ENCODE data around the gene CRISPLD2. TPM values are rescaled to one million over a fixed set of nuclear protein-coding genes. Genes with fewer than 3 reads are reported as not detected.

The CRISPLD2 gene
- total and polyA plus RNA-seq, 7 experiments from 2014 or later: 0.38 to 14.4 (median 0.82) TPM

DNA sequence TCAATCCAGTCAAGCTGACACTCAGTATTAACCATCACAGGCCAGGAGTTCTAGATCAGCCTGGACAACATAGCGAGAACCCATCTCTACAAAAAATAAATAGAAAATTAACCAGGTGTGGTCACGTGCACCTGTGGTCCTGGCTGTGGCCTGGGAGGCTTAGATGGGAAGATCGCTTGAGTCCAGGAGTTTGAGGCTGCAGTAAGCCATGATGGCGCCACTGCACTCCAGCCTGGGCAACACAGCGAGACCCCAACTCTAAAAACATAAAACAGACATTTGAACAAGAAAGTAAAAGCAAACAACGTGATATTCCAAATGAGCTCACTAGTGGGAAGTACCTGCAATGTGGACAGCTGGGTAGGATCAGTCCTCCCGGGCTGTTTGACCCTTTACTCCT, 41.9 kb downstream of the CRISPLD2 start:
- no peak for DNase-seq
- ATAC-seq: no peak
- H3K36me3 Mint-ChIP-seq: peaks cover 0 to 20% (median 0%) of the 10 kb centered on the region in 5 donors
- H3K4me1 Mint-ChIP-seq: no peaks in the 10 kb centered on the region
- POLR2A ChIA-PET: no interaction called here
- Histone ChIP-seq H3K4me1 (ENCODE audit: control insufficient read depth in 2 of 2, insufficient read depth in 2 of 2, low read length in 2 of 2) (no peaks in the 10 kb centered on the region), H3K36me3 (ENCODE audit: control insufficient read depth in 2 of 3, insufficient read depth in 3 of 3, low read length in 3 of 3) (no peaks in the 10 kb centered on the region), H3K9me3 (ENCODE audit: control insufficient read depth in 2 of 3, low read length in 3 of 3) (peaks cover 0 to 8% (median 0%) of the 10 kb centered on the region in 3 experiments), H3K27me3 (ENCODE audit: control insufficient read depth in 2 of 2, insufficient read depth in 2 of 2, low read length in 2 of 2) (no peaks in the 10 kb centered on the region), H3K27ac (ENCODE audit: low read depth, low read length) (no peak overlapping the region), H3K4me3 (ENCODE audit: low read length) (no peak overlapping the region)
- H3K4me3 Mint-ChIP-seq: no peak overlapping the region
- intact Hi-C loops (cut with micrococcal nuclease): no loop called here
- peaks cover 6 to 24% (median 12%) of the 10 kb centered on the region in 11 donors for H3K9me3 Mint-ChIP-seq
- CTCF ChIA-PET: no interaction called here
- no peak overlapping the region for H3K27ac Mint-ChIP-seq
- H3K27me3 Mint-ChIP-seq: peaks cover 0 to 4% (median 0%) of the 10 kb centered on the region in 5 donors

DNA sequence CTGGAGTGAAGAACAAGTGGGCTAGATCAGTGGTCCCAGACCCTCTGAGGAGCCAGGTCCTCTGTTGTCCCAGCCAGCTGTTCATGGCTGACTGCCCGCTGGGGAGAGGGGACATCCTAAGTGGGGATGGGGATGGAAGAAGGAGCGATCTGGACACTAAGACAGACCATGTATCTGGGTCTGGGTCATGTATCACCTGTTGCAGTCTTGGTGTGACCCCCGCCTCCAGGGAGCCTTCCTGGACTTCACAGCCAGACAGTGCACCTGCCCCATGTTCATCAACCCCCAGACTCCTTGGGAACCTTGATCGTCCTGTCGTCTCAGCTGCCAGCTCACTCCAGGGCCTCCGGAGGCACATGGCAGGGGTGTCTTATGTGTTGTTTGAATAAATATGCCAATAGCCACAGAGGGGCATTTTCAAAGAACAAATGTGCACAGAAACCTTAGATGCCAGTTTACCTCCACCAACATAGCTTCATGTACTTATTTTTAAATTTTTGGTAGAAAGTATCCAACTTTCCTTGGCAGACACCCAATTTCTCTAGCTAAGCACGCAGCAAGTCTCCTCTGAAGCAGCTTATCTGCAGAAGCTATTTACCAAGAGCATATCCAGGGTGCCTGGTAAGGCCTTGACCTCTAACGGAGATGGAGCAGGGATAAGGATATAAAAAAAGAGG, 43.2 kb downstream of the CRISPLD2 start:
- no peaks in the 10 kb centered on the region for H3K4me1 ChIP-seq (ENCODE audit: control insufficient read depth in 2 of 2, insufficient read depth in 2 of 2, low read length in 2 of 2)
- CTCF ChIA-PET: no interaction called here
- Mint-ChIP-seq H3K4me1 (no peaks in the 10 kb centered on the region), H3K4me3 (no peak overlapping the region), H3K27me3 (peaks cover 0 to 7% (median 0%) of the 10 kb centered on the region in 5 donors), H3K27ac (peak overlapping the region in 1 of 9 donors; percentile 30), H3K36me3 (peaks cover 0 to 18% (median 0%) of the 10 kb centered on the region in 5 donors), H3K9me3 (peaks cover 6 to 24% (median 11%) of the 10 kb centered on the region in 11 donors)
- H3K9me3 ChIP-seq (ENCODE audit: control insufficient read depth in 2 of 3, low read length in 3 of 3): peaks cover 0 to 8% (median 0%) of the 10 kb centered on the region in 3 experiments
- H3K27me3 ChIP-seq (ENCODE audit: control insufficient read depth in 2 of 2, insufficient read depth in 2 of 2, low read length in 2 of 2): no peaks in the 10 kb centered on the region
- H3K4me3 ChIP-seq (ENCODE audit: low read length): no peak overlapping the region
- DNase-seq (no peak), ATAC-seq (no peak)
- POLR2A ChIA-PET: no interaction called here
- H3K36me3 ChIP-seq (ENCODE audit: control insufficient read depth in 2 of 3, insufficient read depth in 3 of 3, low read length in 3 of 3): no peaks in the 10 kb centered on the region
- no peak overlapping the region for H3K27ac ChIP-seq (ENCODE audit: low read depth, low read length)
- intact Hi-C loops (cut with micrococcal nuclease): no loop called here

DNA sequence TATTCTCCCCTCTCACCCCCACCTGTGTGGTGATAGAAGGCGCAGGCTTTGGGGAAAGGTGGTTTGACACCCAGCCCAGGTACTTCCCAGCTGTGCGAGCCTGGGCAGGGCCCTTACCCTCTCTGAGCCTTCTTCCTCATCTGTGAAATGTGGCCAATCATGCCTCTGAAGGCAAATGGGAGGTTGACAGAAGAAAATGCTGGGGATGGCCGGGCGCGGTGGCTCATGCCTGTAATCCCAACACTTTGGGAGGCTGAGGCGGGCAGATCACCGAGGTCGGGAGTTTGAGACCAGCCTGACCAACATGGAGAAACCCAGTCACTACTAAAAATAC, 43.7 kb downstream of the CRISPLD2 start:
- Histone ChIP-seq H3K27ac (ENCODE audit: low read depth, low read length) (no peak overlapping the region), H3K4me1 (ENCODE audit: control insufficient read depth in 2 of 2, insufficient read depth in 2 of 2, low read length in 2 of 2) (no peaks in the 10 kb centered on the region), H3K36me3 (ENCODE audit: control insufficient read depth in 2 of 3, insufficient read depth in 3 of 3, low read length in 3 of 3) (no peaks in the 10 kb centered on the region), H3K9me3 (ENCODE audit: control insufficient read depth in 2 of 3, low read length in 3 of 3) (peaks cover 0 to 8% (median 0%) of the 10 kb centered on the region in 3 experiments), H3K27me3 (ENCODE audit: control insufficient read depth in 2 of 2, insufficient read depth in 2 of 2, low read length in 2 of 2) (no peaks in the 10 kb centered on the region), H3K4me3 (ENCODE audit: low read length) (no peak overlapping the region)
- ATAC-seq (no peak), DNase-seq (no peak)
- Mint-ChIP-seq H3K9me3 (peaks cover 6 to 24% (median 11%) of the 10 kb centered on the region in 11 donors), H3K36me3 (peaks cover 0 to 18% (median 0%) of the 10 kb centered on the region in 5 donors), H3K27me3 (peaks cover 0 to 9% (median 0%) of the 10 kb centered on the region in 5 donors), H3K4me1 (no peaks in the 10 kb centered on the region), H3K4me3 (no peak overlapping the region), H3K27ac (no peak overlapping the region)
- ChIA-PET CTCF (no interaction called here), POLR2A (no interaction called here)
- intact Hi-C loops (cut with micrococcal nuclease): no loop called here

DNA sequence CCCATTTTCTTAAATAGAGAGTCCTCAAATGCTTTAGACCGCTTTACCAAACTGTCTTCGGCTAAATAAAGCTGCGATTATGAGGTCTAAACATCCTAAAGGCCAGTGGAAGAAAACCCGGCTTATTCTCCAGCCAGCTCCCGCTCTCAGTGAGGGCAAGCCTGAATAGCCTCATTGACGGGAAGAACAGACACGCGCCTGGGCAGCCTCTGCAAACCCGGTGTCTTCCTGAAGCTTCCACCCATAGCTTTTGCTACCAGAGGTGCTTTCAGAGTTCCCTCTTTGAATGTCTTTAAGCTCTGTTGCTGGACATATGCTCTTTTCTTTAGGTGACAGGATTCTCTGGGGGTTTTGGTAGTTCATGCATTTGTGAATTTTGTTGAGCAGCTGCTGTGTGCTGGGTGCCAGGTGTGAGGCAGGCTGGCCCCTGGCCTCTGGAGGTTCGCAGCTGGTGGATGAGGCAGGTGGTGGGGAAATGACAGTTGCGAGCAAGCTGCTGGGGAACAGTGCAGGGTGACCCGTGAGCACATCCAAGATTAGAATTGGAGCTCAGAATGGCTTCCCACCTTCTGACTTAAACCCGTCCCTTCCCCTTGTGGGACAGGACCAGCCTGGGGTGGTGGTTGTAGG, 44.7 kb downstream of the CRISPLD2 start:
- CTCF ChIA-PET: interaction anchor here (0.6 kb wide), 1 partner anchor 248 kb away, joined by 3 read pairs; no protein-coding TSS in a partner anchor
- no peak overlapping the region for H3K4me3 Mint-ChIP-seq
- no peak for ATAC-seq

DNA sequence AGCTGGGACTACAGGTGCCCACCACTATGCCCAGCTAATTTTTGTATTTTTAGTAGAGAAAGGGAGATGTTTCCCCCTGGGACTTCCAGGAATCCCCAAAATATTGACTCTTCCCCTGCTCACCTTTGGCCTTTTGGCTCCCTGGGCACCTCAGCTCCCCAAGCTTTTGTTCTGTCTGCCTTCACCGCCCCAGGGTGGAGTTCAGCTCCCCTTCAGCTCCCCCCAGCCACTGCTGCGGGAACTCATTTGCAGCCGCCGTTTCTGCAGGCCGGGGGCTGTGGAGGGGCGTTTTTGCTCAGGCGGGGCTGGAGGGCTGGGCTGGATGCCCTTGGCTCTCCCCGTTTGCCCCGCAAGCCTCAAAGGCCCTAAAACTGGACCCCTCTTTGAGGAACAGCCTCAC, 47.9 kb downstream of the CRISPLD2 start:
- Mint-ChIP-seq H3K27me3 (peaks cover 0 to 9% (median 0%) of the 10 kb centered on the region in 5 donors), H3K4me3 (no peak overlapping the region), H3K4me1 (no peaks in the 10 kb centered on the region), H3K27ac (no peak overlapping the region), H3K9me3 (no peaks in the 10 kb centered on the region), H3K36me3 (no peaks in the 10 kb centered on the region)
- no peak overlapping the region for H3K4me3 ChIP-seq (ENCODE audit: low read length)
- H3K27me3 ChIP-seq (ENCODE audit: control insufficient read depth in 2 of 2, insufficient read depth in 2 of 2, low read length in 2 of 2): no peaks in the 10 kb centered on the region
- no peaks in the 10 kb centered on the region for H3K9me3 ChIP-seq (ENCODE audit: control insufficient read depth in 2 of 3, low read length in 3 of 3)
- ATAC-seq (no peak), DNase-seq (no peak)
- H3K27ac ChIP-seq (ENCODE audit: low read depth, low read length): no peak overlapping the region
- H3K4me1 ChIP-seq (ENCODE audit: control insufficient read depth in 2 of 2, insufficient read depth in 2 of 2, low read length in 2 of 2): no peaks in the 10 kb centered on the region
- POLR2A ChIA-PET: no interaction called here
- CTCF ChIA-PET: no interaction called here
- intact Hi-C loops (cut with micrococcal nuclease): no loop called here
- H3K36me3 ChIP-seq (ENCODE audit: control insufficient read depth in 2 of 3, insufficient read depth in 3 of 3, low read length in 3 of 3): no peaks in the 10 kb centered on the region

More for the DNA sequence above, 44.7 kb downstream of the CRISPLD2 start:
- Histone ChIP-seq H3K4me1 (ENCODE audit: control insufficient read depth in 2 of 2, insufficient read depth in 2 of 2, low read length in 2 of 2) (no peaks in the 10 kb centered on the region), H3K4me3 (ENCODE audit: low read length) (no peak overlapping the region), H3K27me3 (ENCODE audit: control insufficient read depth in 2 of 2, insufficient read depth in 2 of 2, low read length in 2 of 2) (no peaks in the 10 kb centered on the region), H3K9me3 (ENCODE audit: control insufficient read depth in 2 of 3, low read length in 3 of 3) (peaks cover 0 to 3% (median 0%) of the 10 kb centered on the region in 3 experiments), H3K36me3 (ENCODE audit: control insufficient read depth in 2 of 3, insufficient read depth in 3 of 3, low read length in 3 of 3) (no peaks in the 10 kb centered on the region), H3K27ac (ENCODE audit: low read depth, low read length) (no peak overlapping the region)
- peaks cover 6 to 17% (median 10%) of the 10 kb centered on the region in 11 donors for H3K9me3 Mint-ChIP-seq
- H3K27ac Mint-ChIP-seq: no peak overlapping the region
- H3K4me1 Mint-ChIP-seq: no peaks in the 10 kb centered on the region
- POLR2A ChIA-PET: no interaction called here
- peaks cover 0 to 15% (median 0%) of the 10 kb centered on the region in 5 donors for H3K36me3 Mint-ChIP-seq
- intact Hi-C loops (cut with micrococcal nuclease): no loop called here
- peaks cover 0 to 9% (median 0%) of the 10 kb centered on the region in 5 donors for H3K27me3 Mint-ChIP-seq
- DNase-seq: no peak

DNA sequence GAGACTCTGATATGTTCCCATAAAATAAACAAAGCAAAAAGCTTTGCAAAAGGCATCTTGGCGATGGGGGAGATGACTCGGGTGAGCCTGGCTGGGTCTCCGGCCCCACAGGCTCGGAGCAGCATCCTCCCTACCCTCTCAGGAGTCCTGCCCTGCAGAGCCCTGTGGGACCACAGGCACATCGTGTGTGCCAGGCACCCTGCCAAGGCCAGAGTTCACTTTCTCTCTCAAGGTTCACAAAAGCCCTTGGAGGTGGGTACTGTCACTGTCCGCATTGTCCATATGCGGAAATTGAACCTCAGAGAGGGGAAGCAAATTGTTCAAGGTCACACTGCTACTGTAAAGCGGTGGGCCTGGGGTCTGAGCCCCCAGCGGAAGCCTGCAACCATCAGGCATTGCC, 48.5 kb downstream of the CRISPLD2 start:
- H3K9me3 ChIP-seq (ENCODE audit: control insufficient read depth in 2 of 3, low read length in 3 of 3): no peaks in the 10 kb centered on the region
- ATAC-seq (no peak), DNase-seq (no peak)
- Mint-ChIP-seq H3K4me1 (no peaks in the 10 kb centered on the region), H3K36me3 (no peaks in the 10 kb centered on the region), H3K27ac (no peak overlapping the region), H3K27me3 (peaks cover 0 to 9% (median 0%) of the 10 kb centered on the region in 5 donors), H3K9me3 (no peaks in the 10 kb centered on the region), H3K4me3 (no peak overlapping the region)
- H3K27ac ChIP-seq (ENCODE audit: low read depth, low read length): no peak overlapping the region
- intact Hi-C loops (cut with micrococcal nuclease): no loop called here
- ChIA-PET CTCF (no interaction called here), POLR2A (no interaction called here)
- no peaks in the 10 kb centered on the region for H3K27me3 ChIP-seq (ENCODE audit: control insufficient read depth in 2 of 2, insufficient read depth in 2 of 2, low read length in 2 of 2)
- no peaks in the 10 kb centered on the region for H3K36me3 ChIP-seq (ENCODE audit: control insufficient read depth in 2 of 3, insufficient read depth in 3 of 3, low read length in 3 of 3)
- no peaks in the 10 kb centered on the region for H3K4me1 ChIP-seq (ENCODE audit: control insufficient read depth in 2 of 2, insufficient read depth in 2 of 2, low read length in 2 of 2)
- no peak overlapping the region for H3K4me3 ChIP-seq (ENCODE audit: low read length)

All from naive thymus-derived CD4-positive, alpha-beta T cell (primary cell).